Adrenal gland (tissue), 5 donors: ENCODE results near the gene TACR1.

ENCODE experiments used
- POLR2A ChIP-seq, 2 donors: fragments of 450-650 bp; IDR thresholded peaks; one replicate each; pipeline ENCODE4 v1.6.1; 2017; ENCODE audit warnings: antibody characterized with exemption in 2 of 2, mild to moderate bottlenecking in 2 of 2, moderate library complexity in 1 of 2
- TF ChIP-seq, protein P1 (sequence below), 6 experiments: fragments of 450-650 bp in 4 of 6; fragments of 200-600 bp in 2 of 6; sonication (generic) in 1 of 6; IDR thresholded peaks; 1 replicate in 5 of 6; 2 replicates in 1 of 6; pipeline versions ENCODE4 v1.5.1 to v1.8.0; 2016 to 2021; ENCODE audit warnings: antibody characterized with exemption in 6 of 6, mild to moderate bottlenecking in 2 of 6, moderate library complexity in 1 of 6
- donor health status: DM: no; HTN: no; CAD: no.

DNA sequence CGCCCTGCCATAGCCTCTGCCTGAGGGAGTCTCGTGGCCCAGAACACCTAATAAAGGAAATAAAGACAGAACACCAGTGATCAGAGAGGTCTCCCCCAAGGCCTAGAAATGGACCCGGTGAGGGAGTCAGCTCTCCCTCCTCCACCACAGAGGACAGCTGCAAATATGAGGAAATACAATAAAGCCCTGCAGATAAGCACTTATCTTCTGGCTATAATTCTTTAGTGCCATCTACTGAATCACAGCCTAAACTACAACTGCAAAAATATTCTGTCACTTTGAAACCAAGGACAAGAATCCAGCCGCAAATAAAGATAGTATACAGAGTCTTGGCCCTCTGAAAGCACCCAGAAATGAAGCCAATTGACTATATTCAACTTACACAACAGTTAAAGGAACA, 42.4 kb upstream of the TACR1 start:
- TF ChIP-seq, protein P1, sequence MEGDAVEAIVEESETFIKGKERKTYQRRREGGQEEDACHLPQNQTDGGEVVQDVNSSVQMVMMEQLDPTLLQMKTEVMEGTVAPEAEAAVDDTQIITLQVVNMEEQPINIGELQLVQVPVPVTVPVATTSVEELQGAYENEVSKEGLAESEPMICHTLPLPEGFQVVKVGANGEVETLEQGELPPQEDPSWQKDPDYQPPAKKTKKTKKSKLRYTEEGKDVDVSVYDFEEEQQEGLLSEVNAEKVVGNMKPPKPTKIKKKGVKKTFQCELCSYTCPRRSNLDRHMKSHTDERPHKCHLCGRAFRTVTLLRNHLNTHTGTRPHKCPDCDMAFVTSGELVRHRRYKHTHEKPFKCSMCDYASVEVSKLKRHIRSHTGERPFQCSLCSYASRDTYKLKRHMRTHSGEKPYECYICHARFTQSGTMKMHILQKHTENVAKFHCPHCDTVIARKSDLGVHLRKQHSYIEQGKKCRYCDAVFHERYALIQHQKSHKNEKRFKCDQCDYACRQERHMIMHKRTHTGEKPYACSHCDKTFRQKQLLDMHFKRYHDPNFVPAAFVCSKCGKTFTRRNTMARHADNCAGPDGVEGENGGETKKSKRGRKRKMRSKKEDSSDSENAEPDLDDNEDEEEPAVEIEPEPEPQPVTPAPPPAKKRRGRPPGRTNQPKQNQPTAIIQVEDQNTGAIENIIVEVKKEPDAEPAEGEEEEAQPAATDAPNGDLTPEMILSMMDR (IDR thresholded peaks at IDR 0.05): peak in 1 of 6 experiments; percentile 11
- no peak for TF ChIP-seq POLR2A (IDR thresholded peaks at IDR 0.05)
